ENCODE results near the gene MRPL30. TPM values are rescaled to one million over a fixed set of nuclear protein-coding genes. Genes with fewer than 3 reads are reported as not detected.

The MRPL30 gene
- total RNA-seq (2022; extraction: Qiagen RNA extraction; ENCODE audit: low read depth) = 30.5 to 62.2 TPM (median 32.4 TPM) in 5 replicates

GRCh38 chr2:99180755-99181623 lies at the start of gene MRPL30, which contains the start of gene MITD1:
MRPL30 (plus strand) TSS chr2:99181184; CDS start chr2:99186204, 5,020 bp downstream.
MITD1 (minus strand) TSS chr2:99181058; CDS start chr2:99180981, 77 bp downstream.

GRCh38 chr2:99141110-99142108 lies 39.6 kb upstream of the MRPL30 start, which contains the start of gene C2orf15:
C2orf15 (plus strand) TSS chr2:99141707; CDS start chr2:99150559, 8,852 bp downstream.

GRCh38 chr2:99154643-99155536 lies 26.1 kb upstream of the MRPL30 start, which contains the start of the genes LIPT1 and TSGA10:
LIPT1 (plus strand) TSS chr2:99154967; CDS start chr2:99161958, 6,991 bp downstream.
TSGA10 (minus strand) TSS chr2:99154942; CDS start chr2:99109439, 45,503 bp downstream.

Other genes with a start within 250 kb of the MRPL30 start
- gene CRACDL, start 245.0 kb upstream of the MRPL30 start, total RNA-seq (2022; extraction: Qiagen RNA extraction; ENCODE audit: low read depth) = 2.0 to 3.4 TPM (median 2.5 TPM) in 5 replicates
- 0.39 to 0.99 TPM (median 0.53 TPM) in 5 replicates for gene C2orf15, start 39.5 kb upstream of the MRPL30 start, total RNA-seq (2022; extraction: Qiagen RNA extraction; ENCODE audit: low read depth)
- 2.5 to 5.9 TPM (median 3.3 TPM) in 5 replicates for gene TSGA10, start 26.2 kb upstream of the MRPL30 start, total RNA-seq (2022; extraction: Qiagen RNA extraction; ENCODE audit: low read depth)
- 3.0 to 4.5 TPM (median 3.5 TPM) in 5 replicates for gene LIPT1, start 26.2 kb upstream of the MRPL30 start, total RNA-seq (2022; extraction: Qiagen RNA extraction; ENCODE audit: low read depth)
- gene MITD1, start 126 bp upstream of the MRPL30 start, total RNA-seq (2022; extraction: Qiagen RNA extraction; ENCODE audit: low read depth) = 22.9 to 36.0 TPM (median 23.5 TPM) in 5 replicates
- gene LYG2, start 74.5 kb downstream of the MRPL30 start, total RNA-seq (2022; extraction: Qiagen RNA extraction; ENCODE audit: low read depth) = not detected in 5 replicates
- gene LYG1, start 120.0 kb downstream of the MRPL30 start, total RNA-seq (2022; extraction: Qiagen RNA extraction; ENCODE audit: low read depth) = 0.97 to 2.5 TPM (median 2.4 TPM) in 5 replicates
- 35.2 to 73.3 TPM (median 39.8 TPM) in 5 replicates for gene TXNDC9, start 155.1 kb downstream of the MRPL30 start, total RNA-seq (2022; extraction: Qiagen RNA extraction; ENCODE audit: low read depth)
- 57.3 to 99.9 TPM (median 62.7 TPM) in 5 replicates for gene EIF5B, start 156.2 kb downstream of the MRPL30 start, total RNA-seq (2022; extraction: Qiagen RNA extraction; ENCODE audit: low read depth)

Data from A549 treated with ZK216348 at 1 μM for 4 hours (cell line).